Spleen (tissue), 13 donors: Measurements from ENCODE around the gene PPP2R2B. TPM values are rescaled to one million over a fixed set of nuclear protein-coding genes. Genes with fewer than 3 reads are reported as not detected.

Source experiments
- DNase-seq: peaks from one replicate; pipeline ENCODE4 v3.0.0-alpha.2; 2020
- H3K27ac ChIP-seq, 8 donors: fragments of 200-600 bp; sonication (generic) in 7 of 8; 1 replicate in 4 of 8; 2 replicates in 4 of 8; pipeline versions ENCODE4 v1.5.0 to v1.8.0; 2016 to 2021; ENCODE audit warnings: inconsistent platforms in 4 of 8, mild to moderate bottlenecking in 4 of 8, moderate library complexity in 1 of 8
- H3K27me3 ChIP-seq, 7 donors: fragments of 200-600 bp; sonication (generic) in 6 of 7; replicated peaks in 1 of 7; 1 replicate in 4 of 7; 2 replicates in 3 of 7; pipeline versions ENCODE4 v1.5.0 to v1.8.0; 2016 to 2021; ENCODE audit warnings: inconsistent platforms in 3 of 7, mild to moderate bottlenecking in 1 of 7
- H3K36me3 ChIP-seq, 6 donors: fragments of 200-600 bp; sonication (generic) in 5 of 6; 1 replicate in 4 of 6; 2 replicates in 2 of 6; pipeline versions ENCODE4 v1.5.0 to v1.8.0; 2016 to 2021; ENCODE audit warnings: inconsistent platforms in 2 of 6
- H3K4me1 ChIP-seq, 6 donors: fragments of 200-600 bp; sonication (generic) in 5 of 6; 1 replicate in 3 of 6; 2 replicates in 3 of 6; pipeline versions ENCODE4 v1.5.0 to v1.8.0; 2016 to 2021; ENCODE audit warnings: inconsistent platforms in 3 of 6
- H3K4me3 ChIP-seq, 8 donors: fragments of 200-600 bp; sonication (generic) in 7 of 8; 1 replicate in 4 of 8; 2 replicates in 4 of 8; pipeline versions ENCODE4 v1.5.0 to v1.8.0; 2016 to 2021; ENCODE audit warnings: inconsistent platforms in 4 of 8, mild to moderate bottlenecking in 4 of 8, moderate library complexity in 2 of 8
- H3K9me3 ChIP-seq, 8 donors: fragments of 200-600 bp; sonication (generic) in 7 of 8; 1 replicate in 4 of 8; 2 replicates in 4 of 8; pipeline versions ENCODE4 v1.5.0 to v1.8.0; 2016 to 2021; ENCODE audit warnings: inconsistent platforms in 4 of 8
- POLR2A ChIP-seq, 3 donors: fragments of 450-650 bp; IDR thresholded peaks; one replicate each; pipeline ENCODE4 v1.5.1; 2017; ENCODE audit warnings: antibody characterized with exemption in 3 of 3, mild to moderate bottlenecking in 1 of 3
- POLR2AphosphoS5 ChIP-seq, 3 donors: sonication (generic); formaldehyde crosslinking; IDR thresholded peaks; one replicate each; pipeline ENCODE4 v1.5.1; 2017; ENCODE audit warnings: antibody characterized with exemption in 3 of 3
- WGBS, 5 donors: extraction: QIAGEN DNeasy Blood & Tissue Kit in 3 of 5; methylation state at CpG; one replicate each; pipeline versions ENCODE4 v1.1.5 to v1.1.7; 2013 to 2018; 5-methylcytosine and 5-hydroxymethylcytosine counted together
- intact Hi-C: fragments of 100-400 bp; cut with DNase I; formaldehyde crosslinking; loops from one replicate; pipeline ENCODE4 v1.15.0; 2023; ENCODE audit warnings: low total_unique reads
- long read RNA-seq, 2 donors: transcript quantifications; one replicate each; lab custom pipeline, GENCODE V29; 2026
- polyA plus RNA-seq, 3 donors: library from polyadenylated mRNA; stranded (reverse); fragments of 200-250 nt; gene quantifications; one replicate each; pipeline ENCODE4 v1.2.1, GENCODE V29; 2013
- total RNA-seq, 7 donors: library from RNA; depleted of rRNA in 3 of 7; stranded (reverse); fragments of >200 nt in 3 of 7; fragmentation: NEBNext Ultra II Directional in 4 of 7; extraction: Animal tissue kit (Norgen Biotek cat#: 25700) in 4 of 7; gene quantifications; one replicate each; pipeline versions ENCODE4 v1.1.0 to v1.2.1, GENCODE V29; 2016 to 2021
- TF ChIP-seq, protein P1 (sequence below), 11 experiments: fragments of 200-600 bp in 7 of 11; fragments of 450-650 bp in 4 of 11; sonication (generic) in 4 of 11; IDR thresholded peaks in 8 of 11; conservative IDR thresholded peaks in 3 of 11; 1 replicate in 7 of 11; 2 replicates in 4 of 11; pipeline versions ENCODE4 v1.4.0 to v1.8.0; 2016 to 2021; ENCODE audit warnings: antibody characterized with exemption in 11 of 11, inconsistent platforms in 4 of 11, mild to moderate bottlenecking in 1 of 11
- donor health status: healthy with polysubstance abuse.
- donor health status: DM: no; HTN: no; CAD: no; lungs with moderate emphysema.
- donor health status: DM: no; HTN: no; CAD: no.
- donor health status: Bipolar disorder and iron deficiency.
- donor health status: healthy.
- donor health status: DM: no; HTN: no; CAD: no.
- donor health status: DM: yes; HTN: yes; CAD: no.

The PPP2R2B gene
- 1 to 10 TPM; 3.2 to 9.3 (median 6.0) TPM for total RNA-seq
- under 1 TPM; 0.17 to 0.86 (median 0.28) TPM for polyA plus RNA-seq
- long read RNA-seq, donor 1, full-length matches to known transcripts = 1 of 1 reads
- long read RNA-seq, donor 1, partial matches to known transcripts = 0 of 1 reads
- long read RNA-seq, donor 1, other reads (novel, unspliced or antisense) = 0 of 1 reads
- long read RNA-seq, donor 2 = 0 reads

- Histone ChIP-seq H3K27ac (peak within 1 kb of the TSS in 5 of 8 donors; percentile 15 to 74 (median 59)), H3K27me3 (peaks cover 0 to 48% (median 34%) of the 10 kb centered on the region in 7 donors)
- 1 to 7% (median 2%) methylated on average over 15 to 40 of the region's 40 CpGs for WGBS, 5 donors
Measured at GRCh38 chr5:146878476-146879172, at the start of gene PPP2R2B. TSS of gene PPP2R2B (minus strand) at chr5:146878757.

DNA sequence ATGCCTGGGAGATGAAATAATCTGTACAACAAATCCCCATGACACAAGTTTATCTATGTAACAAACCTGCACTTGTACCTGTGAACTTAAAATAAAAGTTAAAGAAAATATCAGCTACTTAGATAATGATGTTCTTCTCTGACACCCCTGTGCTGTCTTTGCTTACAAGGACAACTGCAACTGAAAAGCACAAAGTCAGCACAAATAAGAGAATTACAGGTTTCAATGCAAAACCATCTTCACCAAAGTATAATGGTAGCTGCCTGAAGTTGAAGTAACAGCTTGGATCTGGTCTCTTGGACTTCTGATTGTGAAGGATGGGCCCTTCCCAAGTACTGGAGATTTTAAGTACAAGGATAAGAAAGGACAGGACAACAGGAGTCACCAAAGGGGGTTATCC is 45.6 kb upstream of the PPP2R2B start:
- H3K9me3 ChIP-seq = no peaks in the 10 kb centered on the region
- intact Hi-C loops = no loop called here
- TF ChIP-seq, protein P1, sequence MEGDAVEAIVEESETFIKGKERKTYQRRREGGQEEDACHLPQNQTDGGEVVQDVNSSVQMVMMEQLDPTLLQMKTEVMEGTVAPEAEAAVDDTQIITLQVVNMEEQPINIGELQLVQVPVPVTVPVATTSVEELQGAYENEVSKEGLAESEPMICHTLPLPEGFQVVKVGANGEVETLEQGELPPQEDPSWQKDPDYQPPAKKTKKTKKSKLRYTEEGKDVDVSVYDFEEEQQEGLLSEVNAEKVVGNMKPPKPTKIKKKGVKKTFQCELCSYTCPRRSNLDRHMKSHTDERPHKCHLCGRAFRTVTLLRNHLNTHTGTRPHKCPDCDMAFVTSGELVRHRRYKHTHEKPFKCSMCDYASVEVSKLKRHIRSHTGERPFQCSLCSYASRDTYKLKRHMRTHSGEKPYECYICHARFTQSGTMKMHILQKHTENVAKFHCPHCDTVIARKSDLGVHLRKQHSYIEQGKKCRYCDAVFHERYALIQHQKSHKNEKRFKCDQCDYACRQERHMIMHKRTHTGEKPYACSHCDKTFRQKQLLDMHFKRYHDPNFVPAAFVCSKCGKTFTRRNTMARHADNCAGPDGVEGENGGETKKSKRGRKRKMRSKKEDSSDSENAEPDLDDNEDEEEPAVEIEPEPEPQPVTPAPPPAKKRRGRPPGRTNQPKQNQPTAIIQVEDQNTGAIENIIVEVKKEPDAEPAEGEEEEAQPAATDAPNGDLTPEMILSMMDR (IDR thresholded peaks at IDR 0.05 in 8 of 11, conservative IDR thresholded peaks at IDR 0.05 in 3 of 11) = no peak
- TF ChIP-seq POLR2A (IDR thresholded peaks at IDR 0.05) = no peak
- no peak for TF ChIP-seq POLR2AphosphoS5 (IDR thresholded peaks at IDR 0.05)
- no peaks in the 10 kb centered on the region for H3K36me3 ChIP-seq
- no peaks in the 10 kb centered on the region for H3K4me1 ChIP-seq
- no peaks in the 10 kb centered on the region for H3K27me3 ChIP-seq
- no peak overlapping the region for H3K4me3 ChIP-seq
- H3K27ac ChIP-seq = no peak overlapping the region
- no peak for DNase-seq

More at GRCh38 chr5:146878476-146879172, at the start of gene PPP2R2B:
- Histone ChIP-seq H3K36me3 (no peaks in the 10 kb centered on the region), H3K4me1 (peaks cover 9 to 29% (median 23%) of the 10 kb centered on the region in 6 donors), H3K9me3 (no peaks in the 10 kb centered on the region), H3K4me3 (peak within 1 kb of the TSS; percentile 19 to 80 (median 52))
- peak; percentile 49 to 67 (median 54) for TF ChIP-seq POLR2AphosphoS5 (IDR thresholded peaks at IDR 0.05)
- no peak for TF ChIP-seq POLR2A (IDR thresholded peaks at IDR 0.05)
- DNase-seq = peak; percentile 88
- intact Hi-C loops = no loop called here

GRCh38 chr5:146921225-146921624 is 42.7 kb upstream of the PPP2R2B start:
- no peaks in the 10 kb centered on the region for H3K27me3 ChIP-seq
- H3K27ac ChIP-seq = no peak overlapping the region
- TF ChIP-seq POLR2A (IDR thresholded peaks at IDR 0.05) (no peak), POLR2AphosphoS5 (IDR thresholded peaks at IDR 0.05) (no peak)
- TF ChIP-seq, protein P1 (IDR thresholded peaks at IDR 0.05 in 8 of 11, conservative IDR thresholded peaks at IDR 0.05 in 3 of 11) = no peak
- no peaks in the 10 kb centered on the region for H3K9me3 ChIP-seq
- H3K4me1 ChIP-seq = no peaks in the 10 kb centered on the region
- intact Hi-C loops = no loop called here
- no peak for DNase-seq
- H3K4me3 ChIP-seq = no peak overlapping the region
- 76 to 87% (median 79%) methylated on average over 4 of the region's 4 CpGs for whole genome bisulfite sequencing, 5 donors
- no peaks in the 10 kb centered on the region for H3K36me3 ChIP-seq

DNA sequence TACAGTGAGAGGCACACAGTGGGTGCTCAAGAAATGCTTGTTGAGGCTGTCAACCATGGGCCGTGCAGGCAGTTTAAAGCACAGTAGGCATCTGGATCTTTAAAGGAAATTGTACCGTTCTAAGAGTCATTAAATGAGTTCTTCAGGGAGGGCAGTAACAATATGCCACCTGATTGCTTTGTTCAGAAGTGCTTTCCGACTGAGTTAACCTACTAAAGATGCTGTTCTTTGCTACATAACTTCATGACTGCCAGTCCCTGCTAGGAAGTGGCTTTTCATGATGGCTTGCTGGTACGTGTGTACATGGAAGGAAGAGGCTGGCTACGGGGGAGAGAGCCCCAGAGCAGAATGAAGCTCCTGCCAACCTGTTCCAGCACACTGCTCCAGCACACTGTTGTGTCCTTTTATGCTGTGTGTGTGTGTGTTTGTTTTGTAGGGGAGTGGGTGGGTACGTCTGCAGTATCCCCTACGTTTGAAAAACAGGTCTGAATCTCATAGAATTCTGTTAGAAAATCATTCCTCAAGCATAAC is 41.9 kb upstream of the PPP2R2B start:
- no peak for TF ChIP-seq POLR2AphosphoS5 (IDR thresholded peaks at IDR 0.05)
- 52 to 65% (median 62%) methylated on average over 7 of the region's 7 CpGs for WGBS, 5 donors
- H3K9me3 ChIP-seq = no peaks in the 10 kb centered on the region
- intact Hi-C loops = no loop called here
- H3K36me3 ChIP-seq = no peaks in the 10 kb centered on the region
- no peaks in the 10 kb centered on the region for H3K4me1 ChIP-seq
- H3K27me3 ChIP-seq = no peaks in the 10 kb centered on the region
- H3K27ac ChIP-seq = no peak overlapping the region
- no peak overlapping the region for H3K4me3 ChIP-seq
- no peak for DNase-seq

- TF ChIP-seq, protein P1 (IDR thresholded peaks at IDR 0.05 in 8 of 11, conservative IDR thresholded peaks at IDR 0.05 in 3 of 11) = no peak
- no peak for TF ChIP-seq POLR2AphosphoS5 (IDR thresholded peaks at IDR 0.05)
- no peak for TF ChIP-seq POLR2A (IDR thresholded peaks at IDR 0.05)
- Histone ChIP-seq H3K4me3 (no peak overlapping the region), H3K36me3 (no peaks in the 10 kb centered on the region), H3K4me1 (no peaks in the 10 kb centered on the region), H3K9me3 (no peaks in the 10 kb centered on the region), H3K27ac (no peak overlapping the region), H3K27me3 (no peaks in the 10 kb centered on the region)
- intact Hi-C loops = no loop called here
- DNase-seq = no peak
- 73 to 89% (median 83%) methylated on average over 2 of the region's 2 CpGs for WGBS, 5 donors
Measured at GRCh38 chr5:146919304-146919703, 40.7 kb upstream of the PPP2R2B start.
